LNCaP clone FGC (cell line): ENCODE data around the gene CYB561D2.

Source experiments
- DNase-seq: peaks from one replicate; pipeline ENCODE4 v3.0.0-alpha.2; 2011; ENCODE audit warnings: low read depth
- H3K4me3 ChIP-seq: 2 replicates; pipeline ENCODE4 v1.5.1; 2011; ENCODE audit warnings: mild to moderate bottlenecking, low read depth, low read length, control low read depth
- TF ChIP-seq, protein P1 (sequence below): IDR thresholded peaks from 2 replicates; pipeline ENCODE4 v1.5.1; 2012; ENCODE audit warnings: mild to moderate bottlenecking; ENCODE audit not compliant: control insufficient read depth, insufficient read depth; ENCODE audit errors: extremely low read depth

The CYB561D2 gene

DNA sequence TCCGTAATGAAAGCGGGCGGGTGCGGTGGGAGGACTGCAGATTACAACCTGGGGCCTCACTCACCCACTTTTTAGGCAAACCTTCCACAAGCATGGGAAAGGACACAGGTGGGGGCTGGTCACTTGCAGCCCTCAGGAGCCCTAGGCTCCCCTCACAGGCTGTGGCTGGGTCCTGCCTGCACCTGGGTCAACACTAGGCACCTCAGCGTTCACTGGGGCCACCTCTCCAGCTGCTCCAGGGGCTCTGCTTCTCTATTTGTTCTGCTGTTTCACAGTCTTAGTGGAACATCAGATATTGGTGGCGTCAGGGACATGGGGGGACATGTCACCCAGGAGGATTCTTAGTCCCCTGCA is 38.7 kb downstream of the CYB561D2 start:
- TF ChIP-seq, protein P1, sequence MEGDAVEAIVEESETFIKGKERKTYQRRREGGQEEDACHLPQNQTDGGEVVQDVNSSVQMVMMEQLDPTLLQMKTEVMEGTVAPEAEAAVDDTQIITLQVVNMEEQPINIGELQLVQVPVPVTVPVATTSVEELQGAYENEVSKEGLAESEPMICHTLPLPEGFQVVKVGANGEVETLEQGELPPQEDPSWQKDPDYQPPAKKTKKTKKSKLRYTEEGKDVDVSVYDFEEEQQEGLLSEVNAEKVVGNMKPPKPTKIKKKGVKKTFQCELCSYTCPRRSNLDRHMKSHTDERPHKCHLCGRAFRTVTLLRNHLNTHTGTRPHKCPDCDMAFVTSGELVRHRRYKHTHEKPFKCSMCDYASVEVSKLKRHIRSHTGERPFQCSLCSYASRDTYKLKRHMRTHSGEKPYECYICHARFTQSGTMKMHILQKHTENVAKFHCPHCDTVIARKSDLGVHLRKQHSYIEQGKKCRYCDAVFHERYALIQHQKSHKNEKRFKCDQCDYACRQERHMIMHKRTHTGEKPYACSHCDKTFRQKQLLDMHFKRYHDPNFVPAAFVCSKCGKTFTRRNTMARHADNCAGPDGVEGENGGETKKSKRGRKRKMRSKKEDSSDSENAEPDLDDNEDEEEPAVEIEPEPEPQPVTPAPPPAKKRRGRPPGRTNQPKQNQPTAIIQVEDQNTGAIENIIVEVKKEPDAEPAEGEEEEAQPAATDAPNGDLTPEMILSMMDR: no peak

DNA sequence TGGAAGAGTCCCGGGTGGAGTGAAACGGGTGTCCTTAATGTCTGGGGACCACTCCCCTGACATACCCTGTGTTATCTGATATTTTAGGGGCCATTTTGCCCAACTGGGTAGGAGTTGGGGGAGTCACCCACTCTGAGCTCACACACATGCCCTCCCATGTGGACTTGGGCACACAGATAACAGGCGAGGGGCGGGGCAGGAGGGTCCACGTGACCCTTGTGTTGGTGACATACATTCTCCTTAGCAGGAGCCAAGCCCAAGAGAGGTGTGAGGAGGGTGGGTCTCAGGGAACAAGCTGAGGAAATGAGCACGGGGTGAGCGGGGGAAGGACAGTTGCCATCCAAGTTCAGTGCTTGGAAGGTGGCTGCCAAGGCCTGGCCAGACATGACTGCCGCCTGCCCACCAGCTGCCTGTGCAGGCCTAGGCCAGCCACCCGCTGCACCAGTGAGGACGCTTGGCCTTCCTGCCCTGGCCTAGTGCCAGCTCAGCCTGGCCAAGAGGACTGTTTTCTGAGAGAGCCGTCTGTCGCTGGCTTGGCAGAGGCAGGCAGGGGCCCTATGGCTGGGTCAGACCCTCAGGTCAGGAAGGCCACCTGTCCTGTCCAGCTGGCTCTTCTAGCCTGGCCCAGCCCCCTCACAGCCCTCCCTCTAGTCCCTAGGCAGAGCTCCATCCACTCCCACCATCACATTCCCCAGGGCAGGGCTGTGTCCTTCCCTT is 40.0 kb downstream of the CYB561D2 start:
- DNase-seq: no peak
- TF ChIP-seq, protein P1: no peak
- H3K4me3 ChIP-seq: no peak overlapping the region

More for the DNA sequence above, 38.7 kb downstream of the CYB561D2 start:
- no peak overlapping the region for H3K4me3 ChIP-seq
- DNase-seq: no peak

DNA sequence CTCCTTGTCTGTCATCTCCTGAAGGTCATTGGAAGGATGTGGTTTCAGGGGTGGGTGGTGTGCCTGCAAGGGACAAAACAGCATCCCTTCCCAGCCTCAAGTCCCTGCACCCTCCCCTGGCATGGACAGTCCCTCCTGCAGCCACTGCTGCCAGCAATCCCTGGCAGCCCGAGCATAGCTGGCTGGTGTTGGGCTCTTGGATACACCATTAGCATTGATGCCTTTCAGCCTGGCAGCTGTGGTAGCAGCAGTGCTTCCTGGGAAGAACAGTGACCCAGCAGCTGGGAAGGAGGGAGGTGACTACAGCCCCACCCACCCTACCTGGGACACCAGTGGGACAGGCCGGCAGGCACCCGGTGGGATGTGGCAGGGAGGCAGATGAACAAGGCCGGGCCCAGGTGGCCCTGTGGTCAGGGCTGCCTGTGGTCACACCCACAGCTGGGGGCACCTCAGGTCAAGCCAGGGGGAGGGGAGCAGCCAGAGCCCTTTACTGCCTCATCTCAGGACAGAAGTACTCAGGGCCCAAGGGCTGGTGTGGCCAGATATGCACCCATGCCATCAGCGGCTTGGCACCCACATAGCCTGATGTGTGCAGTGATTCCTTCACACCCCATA is 41.5 kb downstream of the CYB561D2 start:
- H3K4me3 ChIP-seq: no peak overlapping the region
- TF ChIP-seq, protein P1: no peak
- no peak for DNase-seq

DNA sequence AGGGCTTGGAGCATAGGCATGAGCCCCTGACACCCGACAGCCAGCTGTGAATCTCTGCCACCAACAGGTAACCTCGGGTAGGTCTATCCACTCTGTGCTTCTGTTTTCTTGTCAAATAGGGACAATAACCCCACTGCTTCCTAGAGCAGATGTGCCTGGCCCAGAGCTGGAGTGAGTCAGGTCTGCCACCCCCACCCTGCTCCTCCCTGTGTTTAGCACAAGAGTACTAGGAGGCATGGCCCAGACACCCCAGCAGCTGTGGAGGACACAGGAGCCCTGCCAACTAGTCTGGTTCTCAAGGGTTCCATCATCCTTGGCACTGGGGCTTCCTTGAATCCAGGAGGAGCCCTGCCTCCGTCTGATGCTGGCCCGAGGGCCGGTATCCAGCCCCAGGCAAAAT is 42.4 kb downstream of the CYB561D2 start:
- no peak for DNase-seq
- TF ChIP-seq, protein P1: no peak
- no peak overlapping the region for H3K4me3 ChIP-seq

DNA sequence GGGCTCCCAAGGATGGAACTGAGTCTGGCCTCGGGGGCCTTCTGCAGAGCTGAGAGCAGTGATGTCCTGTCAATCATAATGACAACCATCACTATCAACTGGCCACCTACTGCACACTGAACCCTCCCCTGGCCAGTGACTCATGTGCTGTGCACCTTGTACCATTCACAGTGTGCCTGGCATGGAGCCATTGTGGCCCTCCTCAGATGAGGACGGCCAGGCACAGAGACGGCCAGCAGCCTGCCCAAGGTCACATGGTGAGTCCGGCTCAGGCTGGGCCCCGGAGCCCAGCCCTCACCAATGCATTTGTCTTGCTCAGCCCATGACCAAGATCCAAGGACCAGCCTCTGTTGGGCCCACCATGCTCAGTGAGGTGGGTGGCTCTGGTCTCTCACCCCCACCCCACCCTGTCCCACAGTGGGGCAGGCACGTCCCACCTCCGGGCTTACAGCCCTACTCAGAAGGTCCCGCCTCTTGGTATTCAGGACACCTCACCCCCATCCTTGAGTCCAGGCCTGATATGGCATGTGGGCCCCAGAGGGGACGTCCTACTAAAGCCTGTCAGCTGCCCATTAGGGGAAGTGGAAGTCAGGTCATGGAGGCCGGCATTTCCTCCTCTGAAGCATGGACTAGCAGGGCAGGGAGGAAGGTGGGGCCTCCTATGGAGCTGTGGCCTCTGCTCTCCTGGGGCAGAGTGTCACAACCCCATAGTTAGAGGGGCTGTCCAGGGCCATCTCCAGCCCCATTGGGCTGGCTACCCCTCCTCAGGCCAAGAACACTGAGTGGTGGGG is 44.6 kb downstream of the CYB561D2 start:
- TF ChIP-seq, protein P1: no peak
- H3K4me3 ChIP-seq: no peak overlapping the region
- no peak for DNase-seq

DNA sequence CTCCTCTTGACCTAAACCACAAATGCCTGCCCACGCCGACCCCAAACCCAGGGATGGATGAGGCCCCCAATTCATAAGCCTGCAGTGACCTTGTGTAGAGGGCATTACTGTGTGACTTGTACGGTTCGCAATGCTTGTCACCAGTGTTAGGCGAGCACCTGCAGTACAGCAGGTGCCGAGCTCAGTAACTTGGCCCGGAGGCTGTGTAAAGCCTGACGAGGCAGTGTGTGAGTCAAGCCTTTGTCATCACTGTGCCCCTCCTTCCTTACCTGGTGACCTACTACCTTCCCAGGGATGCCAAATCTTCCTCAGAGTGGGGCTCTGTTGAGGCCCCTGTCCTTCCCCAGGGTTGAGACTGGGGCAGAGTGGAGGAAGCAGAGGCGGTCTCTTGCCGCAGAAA is 45.8 kb downstream of the CYB561D2 start:
- H3K4me3 ChIP-seq: no peak overlapping the region
- no peak for DNase-seq
- TF ChIP-seq, protein P1: no peak
